ENCODE data around the gene OTOA.
"Not testable (repeated sequence)": the region's sequence is repeated elsewhere in the genome, so short reads cannot be mapped to it uniquely, and the experiment has no call there.

Gene OTOA

GRCh38 chr16:21663889-21664647 lies at the start of gene OTOA:
Gene OTOA (plus strand): TSS chr16:21663968. CDS start chr16:21678515, 14,547 bp downstream.
- DNase-seq (ENCODE audit: low spot score) = peak; percentile 20

GRCh38 chr16:21614896-21615295 lies 48.9 kb upstream of the OTOA start:
- no peak for DNase-seq (ENCODE audit: low spot score)

GRCh38 chr16:21617607-21618006 lies 46.2 kb upstream of the OTOA start:
- no peak for DNase-seq (ENCODE audit: low spot score)

- no peak for DNase-seq (ENCODE audit: low spot score)
These were observed 45.5 kb upstream of the OTOA start for GRCh38 chr16:21618281-21618680.

- no peak for DNase-seq (ENCODE audit: low spot score)
These were observed 43.9 kb upstream of the OTOA start for GRCh38 chr16:21619765-21620425.

GRCh38 chr16:21620592-21620991 lies 43.2 kb upstream of the OTOA start:
- DNase-seq (ENCODE audit: low spot score) = no peak

GRCh38 chr16:21622545-21622944 lies 41.2 kb upstream of the OTOA start:
- DNase-seq (ENCODE audit: low spot score) = no peak

GRCh38 chr16:21625026-21625425 lies 38.7 kb upstream of the OTOA start:
- no peak for DNase-seq (ENCODE audit: low spot score)

GRCh38 chr16:21626659-21627277 lies 37.0 kb upstream of the OTOA start:
- peak; percentile 79 for DNase-seq (ENCODE audit: low spot score)

GRCh38 chr16:21628121-21628726 lies 35.5 kb upstream of the OTOA start:
- no peak for DNase-seq (ENCODE audit: low spot score)

- no peak for DNase-seq (ENCODE audit: low spot score)
These were observed 35.0 kb upstream of the OTOA start for GRCh38 chr16:21628772-21629171.

GRCh38 chr16:21629616-21630539 lies 33.9 kb upstream of the OTOA start:
- not testable (repeated sequence) for DNase-seq (ENCODE audit: low spot score)

GRCh38 chr16:21630866-21631265 lies 32.9 kb upstream of the OTOA start:
- not testable (repeated sequence) for DNase-seq (ENCODE audit: low spot score)

- DNase-seq (ENCODE audit: low spot score) = not testable (repeated sequence)
These were observed 32.4 kb upstream of the OTOA start for GRCh38 chr16:21631376-21631775.

GRCh38 chr16:21631951-21632575 lies 31.7 kb upstream of the OTOA start:
- DNase-seq (ENCODE audit: low spot score) = not testable (repeated sequence)

- no peak for DNase-seq (ENCODE audit: low spot score)
These were observed 29.6 kb upstream of the OTOA start for GRCh38 chr16:21634216-21634615.

GRCh38 chr16:21635694-21636093 lies 28.1 kb upstream of the OTOA start:
- not testable (repeated sequence) for DNase-seq (ENCODE audit: low spot score)

- no peak for DNase-seq (ENCODE audit: low spot score)
These were observed 26.5 kb upstream of the OTOA start for GRCh38 chr16:21637032-21637968.

GRCh38 chr16:21638573-21638975 lies 25.2 kb upstream of the OTOA start:
- peak; percentile 57 for DNase-seq (ENCODE audit: low spot score)

GRCh38 chr16:21639493-21639892 lies 24.3 kb upstream of the OTOA start:
- no peak for DNase-seq (ENCODE audit: low spot score)
